Spleen (tissue), 11 donors: Measurements from ENCODE around the gene OSBPL9. TPM values are rescaled to one million over a fixed set of nuclear protein-coding genes. Genes with fewer than 3 reads are reported as not detected.

Experiments
- DNase-seq: peaks from one replicate; pipeline ENCODE4 v3.0.0-alpha.2; 2020
- H3K27ac ChIP-seq, 8 donors: fragments of 200-600 bp; sonication (generic) in 7 of 8; 1 replicate in 4 of 8; 2 replicates in 4 of 8; pipeline versions ENCODE4 v1.5.0 to v1.8.0; 2016 to 2021; ENCODE audit warnings: inconsistent platforms in 4 of 8, mild to moderate bottlenecking in 4 of 8, moderate library complexity in 1 of 8
- H3K27me3 ChIP-seq, 7 donors: fragments of 200-600 bp; sonication (generic) in 6 of 7; replicated peaks in 1 of 7; 1 replicate in 4 of 7; 2 replicates in 3 of 7; pipeline versions ENCODE4 v1.5.0 to v1.8.0; 2016 to 2021; ENCODE audit warnings: inconsistent platforms in 3 of 7, mild to moderate bottlenecking in 1 of 7
- H3K36me3 ChIP-seq, 6 donors: fragments of 200-600 bp; sonication (generic) in 5 of 6; 1 replicate in 4 of 6; 2 replicates in 2 of 6; pipeline versions ENCODE4 v1.5.0 to v1.8.0; 2016 to 2021; ENCODE audit warnings: inconsistent platforms in 2 of 6
- H3K4me1 ChIP-seq, 6 donors: fragments of 200-600 bp; sonication (generic) in 5 of 6; 1 replicate in 3 of 6; 2 replicates in 3 of 6; pipeline versions ENCODE4 v1.5.0 to v1.8.0; 2016 to 2021; ENCODE audit warnings: inconsistent platforms in 3 of 6
- H3K4me3 ChIP-seq, 8 donors: fragments of 200-600 bp; sonication (generic) in 7 of 8; 1 replicate in 4 of 8; 2 replicates in 4 of 8; pipeline versions ENCODE4 v1.5.0 to v1.8.0; 2016 to 2021; ENCODE audit warnings: inconsistent platforms in 4 of 8, mild to moderate bottlenecking in 4 of 8, moderate library complexity in 2 of 8
- H3K9me3 ChIP-seq, 8 donors: fragments of 200-600 bp; sonication (generic) in 7 of 8; 1 replicate in 4 of 8; 2 replicates in 4 of 8; pipeline versions ENCODE4 v1.5.0 to v1.8.0; 2016 to 2021; ENCODE audit warnings: inconsistent platforms in 4 of 8
- POLR2A ChIP-seq, 3 donors: fragments of 450-650 bp; IDR thresholded peaks; one replicate each; pipeline ENCODE4 v1.5.1; 2017; ENCODE audit warnings: antibody characterized with exemption in 3 of 3, mild to moderate bottlenecking in 1 of 3
- POLR2AphosphoS5 ChIP-seq, 3 donors: sonication (generic); formaldehyde crosslinking; IDR thresholded peaks; one replicate each; pipeline ENCODE4 v1.5.1; 2017; ENCODE audit warnings: antibody characterized with exemption in 3 of 3
- WGBS, 5 donors: extraction: QIAGEN DNeasy Blood & Tissue Kit in 3 of 5; methylation state at CpG; one replicate each; pipeline versions ENCODE4 v1.1.5 to v1.1.7; 2013 to 2018; 5-methylcytosine and 5-hydroxymethylcytosine counted together
- intact Hi-C: fragments of 100-400 bp; cut with DNase I; formaldehyde crosslinking; loops from one replicate; pipeline ENCODE4 v1.15.0; 2023; ENCODE audit warnings: low total_unique reads
- polyA plus RNA-seq, 3 donors: library from polyadenylated mRNA; stranded (reverse); fragments of 200-250 nt; gene quantifications; one replicate each; pipeline ENCODE4 v1.2.1, GENCODE V29; 2013
- total RNA-seq, 7 donors: library from RNA; depleted of rRNA in 3 of 7; stranded (reverse); fragments of >200 nt in 3 of 7; fragmentation: NEBNext Ultra II Directional in 4 of 7; extraction: Animal tissue kit (Norgen Biotek cat#: 25700) in 4 of 7; gene quantifications; one replicate each; pipeline versions ENCODE4 v1.1.0 to v1.2.1, GENCODE V29; 2016 to 2021
- TF ChIP-seq, protein P1 (sequence below), 11 experiments: fragments of 200-600 bp in 7 of 11; fragments of 450-650 bp in 4 of 11; sonication (generic) in 4 of 11; IDR thresholded peaks in 8 of 11; conservative IDR thresholded peaks in 3 of 11; 1 replicate in 7 of 11; 2 replicates in 4 of 11; pipeline versions ENCODE4 v1.4.0 to v1.8.0; 2016 to 2021; ENCODE audit warnings: antibody characterized with exemption in 11 of 11, inconsistent platforms in 4 of 11, mild to moderate bottlenecking in 1 of 11
- donor health status: healthy with polysubstance abuse.
- donor health status: DM: no; HTN: no; CAD: no; lungs with moderate emphysema.
- donor health status: DM: no; HTN: no; CAD: no.
- donor health status: Bipolar disorder and iron deficiency.
- donor health status: healthy.
- donor health status: DM: no; HTN: no; CAD: no.
- donor health status: DM: yes; HTN: yes; CAD: no.

OSBPL9 gene
- total and polyA plus RNA-seq, 10 donors: 34.6 to 97.4 (median 80.6) TPM

DNA sequence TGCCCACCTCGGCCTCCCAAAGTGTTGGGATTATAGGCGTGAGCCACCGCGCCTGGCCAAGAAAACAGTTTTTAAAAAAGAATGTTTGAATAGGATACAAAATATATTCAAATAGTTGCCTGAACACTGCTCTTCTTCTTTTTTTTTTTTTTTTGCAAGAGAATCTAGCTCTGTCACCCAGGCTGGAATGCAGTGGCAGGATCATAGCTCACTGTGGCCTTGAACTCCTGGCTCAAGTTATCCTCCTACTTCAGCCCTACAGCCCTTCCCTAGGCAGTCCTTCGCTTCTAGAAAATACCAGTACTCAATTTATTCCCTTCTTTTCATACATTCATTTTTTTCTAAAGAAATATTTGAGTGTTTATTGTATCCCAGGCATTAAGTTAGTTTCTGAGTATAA, 67.9 kb downstream of the OSBPL9 start:
- intact Hi-C loops: no loop called here
- H3K4me3 ChIP-seq: no peak overlapping the region
- H3K27ac ChIP-seq: no peak overlapping the region
- no peak for DNase-seq
- no peak for TF ChIP-seq POLR2A (IDR thresholded peaks at IDR 0.05)
- TF ChIP-seq POLR2AphosphoS5 (IDR thresholded peaks at IDR 0.05): no peak
- TF ChIP-seq, protein P1, sequence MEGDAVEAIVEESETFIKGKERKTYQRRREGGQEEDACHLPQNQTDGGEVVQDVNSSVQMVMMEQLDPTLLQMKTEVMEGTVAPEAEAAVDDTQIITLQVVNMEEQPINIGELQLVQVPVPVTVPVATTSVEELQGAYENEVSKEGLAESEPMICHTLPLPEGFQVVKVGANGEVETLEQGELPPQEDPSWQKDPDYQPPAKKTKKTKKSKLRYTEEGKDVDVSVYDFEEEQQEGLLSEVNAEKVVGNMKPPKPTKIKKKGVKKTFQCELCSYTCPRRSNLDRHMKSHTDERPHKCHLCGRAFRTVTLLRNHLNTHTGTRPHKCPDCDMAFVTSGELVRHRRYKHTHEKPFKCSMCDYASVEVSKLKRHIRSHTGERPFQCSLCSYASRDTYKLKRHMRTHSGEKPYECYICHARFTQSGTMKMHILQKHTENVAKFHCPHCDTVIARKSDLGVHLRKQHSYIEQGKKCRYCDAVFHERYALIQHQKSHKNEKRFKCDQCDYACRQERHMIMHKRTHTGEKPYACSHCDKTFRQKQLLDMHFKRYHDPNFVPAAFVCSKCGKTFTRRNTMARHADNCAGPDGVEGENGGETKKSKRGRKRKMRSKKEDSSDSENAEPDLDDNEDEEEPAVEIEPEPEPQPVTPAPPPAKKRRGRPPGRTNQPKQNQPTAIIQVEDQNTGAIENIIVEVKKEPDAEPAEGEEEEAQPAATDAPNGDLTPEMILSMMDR (IDR thresholded peaks at IDR 0.05 in 8 of 11, conservative IDR thresholded peaks at IDR 0.05 in 3 of 11): no peak
- H3K4me1 ChIP-seq: peaks cover 7 to 25% (median 17%) of the 10 kb centered on the region in 6 donors
- no peaks in the 10 kb centered on the region for H3K27me3 ChIP-seq
- no peaks in the 10 kb centered on the region for H3K36me3 ChIP-seq
- 91 to 97% (median 93%) methylated on average over 5 of the region's 5 CpGs for WGBS, 5 donors
- no peaks in the 10 kb centered on the region for H3K9me3 ChIP-seq

DNA sequence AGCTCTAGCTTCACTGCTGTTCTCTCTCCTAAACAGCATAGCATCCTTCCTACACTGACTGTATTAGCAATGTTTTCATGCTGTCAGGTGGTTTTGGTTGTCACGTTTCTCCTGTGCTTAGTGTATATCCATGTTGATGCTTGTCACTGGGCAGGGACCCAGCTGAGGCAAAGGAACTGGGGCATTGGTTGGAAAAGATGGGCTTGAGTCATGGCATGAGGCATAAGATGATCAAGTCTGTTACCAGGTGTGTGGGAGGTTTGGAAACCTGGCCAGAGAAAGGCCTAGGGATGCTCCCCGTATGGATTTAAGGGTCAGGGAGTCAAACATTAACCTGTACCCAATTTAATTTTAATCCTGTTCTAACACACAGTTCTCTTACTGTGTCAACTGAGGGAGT, 69.6 kb downstream of the OSBPL9 start:
- no peaks in the 10 kb centered on the region for H3K27me3 ChIP-seq
- DNase-seq: no peak
- H3K4me1 ChIP-seq: peaks cover 7 to 39% (median 26%) of the 10 kb centered on the region in 6 donors
- intact Hi-C loops: no loop called here
- no peaks in the 10 kb centered on the region for H3K9me3 ChIP-seq
- TF ChIP-seq, protein P1 (IDR thresholded peaks at IDR 0.05 in 8 of 11, conservative IDR thresholded peaks at IDR 0.05 in 3 of 11): no peak
- TF ChIP-seq POLR2AphosphoS5 (IDR thresholded peaks at IDR 0.05) (no peak), POLR2A (IDR thresholded peaks at IDR 0.05) (no peak)
- WGBS, 5 donors: 73 to 91% (median 83%) methylated on average over 2 of the region's 2 CpGs
- H3K4me3 ChIP-seq: no peak overlapping the region
- no peak overlapping the region for H3K27ac ChIP-seq
- no peaks in the 10 kb centered on the region for H3K36me3 ChIP-seq

DNA sequence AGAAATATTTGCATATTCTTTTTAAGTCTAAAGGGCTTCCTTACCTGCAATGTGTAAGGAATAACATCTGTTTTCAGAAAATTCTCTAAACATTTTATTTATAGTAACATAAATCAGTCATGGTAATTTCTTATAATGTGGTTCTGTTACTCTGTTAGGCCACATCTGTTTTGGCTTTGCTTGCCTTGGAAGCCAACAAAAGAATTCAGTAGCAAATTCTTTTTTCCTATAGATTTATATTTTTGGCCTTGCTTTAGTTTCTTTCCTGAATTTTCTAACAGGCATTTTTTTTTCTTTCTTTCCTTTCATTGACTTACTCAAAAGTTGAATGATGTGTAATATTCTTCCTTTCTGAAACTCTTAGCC, 72.2 kb downstream of the OSBPL9 start:
- Histone ChIP-seq H3K4me3 (no peak overlapping the region), H3K9me3 (no peaks in the 10 kb centered on the region), H3K27me3 (no peaks in the 10 kb centered on the region), H3K36me3 (no peaks in the 10 kb centered on the region), H3K4me1 (peaks cover 7 to 64% (median 38%) of the 10 kb centered on the region in 6 donors), H3K27ac (peak overlapping the region in 7 of 8 donors; percentile 18 to 83 (median 58))
- intact Hi-C loops: no loop called here
- no peak for TF ChIP-seq POLR2AphosphoS5 (IDR thresholded peaks at IDR 0.05)
- no peak for DNase-seq

DNA sequence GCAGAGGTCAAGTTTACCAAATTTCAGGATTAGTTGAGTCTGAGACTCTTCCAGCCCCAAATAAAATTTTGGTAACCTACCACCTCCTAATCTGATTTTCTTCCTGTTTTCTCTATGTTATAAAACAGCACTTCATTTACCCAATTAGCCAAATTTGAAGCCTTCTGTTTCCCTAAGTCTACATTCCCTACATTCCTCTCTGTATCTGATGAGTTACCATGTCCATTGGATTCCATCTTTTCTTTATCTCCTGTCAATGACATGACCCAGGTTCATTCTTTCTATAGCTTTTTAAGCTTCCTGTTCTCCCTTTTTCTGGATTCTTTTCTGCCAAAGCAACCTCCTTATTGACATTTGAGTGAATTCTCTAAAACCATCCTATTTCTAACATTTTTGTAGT, 72.8 kb downstream of the OSBPL9 start:
- DNase-seq: no peak
- Histone ChIP-seq H3K9me3 (no peaks in the 10 kb centered on the region), H3K4me1 (peaks cover 7 to 64% (median 35%) of the 10 kb centered on the region in 6 donors), H3K4me3 (no peak overlapping the region), H3K27ac (peak overlapping the region in 7 of 8 donors; percentile 24 to 83 (median 58)), H3K36me3 (no peaks in the 10 kb centered on the region), H3K27me3 (no peaks in the 10 kb centered on the region)
- intact Hi-C loops: no loop called here
- TF ChIP-seq POLR2AphosphoS5 (IDR thresholded peaks at IDR 0.05) (no peak), POLR2A (IDR thresholded peaks at IDR 0.05) (no peak)
- TF ChIP-seq, protein P1 (IDR thresholded peaks at IDR 0.05 in 8 of 11, conservative IDR thresholded peaks at IDR 0.05 in 3 of 11): no peak
